Spinal cord (tissue), 10 donors: ENCODE data around the gene NAV2. TPM values are rescaled to one million over a fixed set of nuclear protein-coding genes. Genes with fewer than 3 reads are reported as not detected.
A peak's percentile ranks its signal among the peaks of the same experiment; 100 is the strongest.

Experiments
- DNase-seq, 6 donors: peaks; one replicate each; pipeline versions ENCODE4 v3.0.0 to v3.0.0-alpha.2; 2013 to 2015; ENCODE audit warnings: low spot score in 6 of 6, low read depth in 4 of 6
- H3K27ac ChIP-seq: one replicate; pipeline ENCODE4 v1.5.1; 2013; ENCODE audit warnings: low read depth, low read length, control low read depth
- H3K27me3 ChIP-seq: one replicate; pipeline ENCODE4 v1.6.1; 2013; ENCODE audit warnings: low read length; ENCODE audit not compliant: control insufficient read depth, insufficient read depth
- H3K36me3 ChIP-seq: one replicate; pipeline ENCODE4 v1.6.1; 2013; ENCODE audit warnings: low read length; ENCODE audit not compliant: control insufficient read depth, insufficient read depth
- H3K4me1 ChIP-seq: one replicate; pipeline ENCODE4 v1.6.1; 2013; ENCODE audit warnings: low read length; ENCODE audit not compliant: control insufficient read depth, insufficient read depth
- H3K4me3 ChIP-seq: one replicate; pipeline ENCODE4 v1.5.1; 2013; ENCODE audit warnings: low read depth, low read length, control low read depth
- H3K9me3 ChIP-seq: one replicate; pipeline ENCODE4 v1.6.1; 2013; ENCODE audit warnings: low read length; ENCODE audit not compliant: control insufficient read depth, insufficient read depth
- WGBS: methylation state at CpG from one replicate; pipeline ENCODE4 v1.1.5; 2013; ENCODE audit warnings: missing lambda C conversion rate; ENCODE audit not compliant: insufficient coverage; 5-methylcytosine and 5-hydroxymethylcytosine counted together
- polyA plus RNA-seq, 2 donors: library from polyadenylated mRNA; unstranded; fragments of 120-200 nt; gene quantifications; one replicate each; pipeline ENCODE4 v1.2.1, GENCODE V29; 2013; ENCODE audit not compliant: insufficient read length in 2 of 2
- total RNA-seq, 2 donors: library from RNA; depleted of rRNA in 1 of 2; stranded (reverse); fragments of 120-200 nt in 1 of 2; fragments of >200 nt in 1 of 2; gene quantifications; one replicate each; pipeline versions ENCODE4 v1.2.3 to v1.2.4, GENCODE V29; 2013 to 2014
- donor health status: healthy.

NAV2 gene
- total and polyA plus RNA-seq, 4 donors = 23.4 to 50.1 (median 30.4) TPM

- no peak for DNase-seq
- WGBS = 73% methylated on average over 4 of the region's 4 CpGs
- H3K9me3 ChIP-seq = no peaks in the 10 kb centered on the region
- no peak overlapping the region for H3K27ac ChIP-seq
- H3K36me3 ChIP-seq = no peaks in the 10 kb centered on the region
- H3K4me1 ChIP-seq = peaks cover 29% of the 10 kb centered on the region
- H3K4me3 ChIP-seq = no peak overlapping the region
- no peaks in the 10 kb centered on the region for H3K27me3 ChIP-seq
Measured at GRCh38 chr11:19737575-19737974, 24.9 kb downstream of the NAV2 start.

GRCh38 chr11:19738124-19738523 lies 25.5 kb downstream of the NAV2 start:
- no peak for DNase-seq
- Histone ChIP-seq H3K27me3 (no peaks in the 10 kb centered on the region), H3K4me1 (peaks cover 27% of the 10 kb centered on the region), H3K4me3 (no peak overlapping the region), H3K9me3 (no peaks in the 10 kb centered on the region), H3K27ac (no peak overlapping the region), H3K36me3 (no peaks in the 10 kb centered on the region)
- WGBS = 42% methylated on average over 3 of the region's 3 CpGs

- no peaks in the 10 kb centered on the region for H3K9me3 ChIP-seq
- peaks cover 27% of the 10 kb centered on the region for H3K4me1 ChIP-seq
- no peaks in the 10 kb centered on the region for H3K36me3 ChIP-seq
- peak in 2 of 6 donors; percentile 47 to 51 for DNase-seq
- no peaks in the 10 kb centered on the region for H3K27me3 ChIP-seq
- 26% methylated on average over 3 of the region's 4 CpGs for WGBS
- H3K4me3 ChIP-seq = no peak overlapping the region
- H3K27ac ChIP-seq = no peak overlapping the region
Measured at GRCh38 chr11:19739872-19740271, 27.2 kb downstream of the NAV2 start.

- no peak for DNase-seq
- WGBS = no CpG with 5 or more reads among the region's 1 CpG
- Histone ChIP-seq H3K4me1 (peaks cover 22% of the 10 kb centered on the region), H3K27ac (no peak overlapping the region), H3K4me3 (no peak overlapping the region), H3K9me3 (no peaks in the 10 kb centered on the region), H3K36me3 (no peaks in the 10 kb centered on the region), H3K27me3 (no peaks in the 10 kb centered on the region)
Measured at GRCh38 chr11:19740586-19740985, 27.9 kb downstream of the NAV2 start.

GRCh38 chr11:19742588-19743292 lies 30.1 kb downstream of the NAV2 start:
- H3K4me3 ChIP-seq = no peak overlapping the region
- no peak overlapping the region for H3K27ac ChIP-seq
- WGBS = 0% methylated on average over 1 of the region's 2 CpGs
- H3K27me3 ChIP-seq = no peaks in the 10 kb centered on the region
- DNase-seq = peak; percentile 47 to 93 (median 63)
- H3K36me3 ChIP-seq = no peaks in the 10 kb centered on the region
- peaks cover 16% of the 10 kb centered on the region for H3K4me1 ChIP-seq
- no peaks in the 10 kb centered on the region for H3K9me3 ChIP-seq

GRCh38 chr11:19743622-19744021 lies 31.0 kb downstream of the NAV2 start:
- Histone ChIP-seq H3K36me3 (no peaks in the 10 kb centered on the region), H3K27ac (no peak overlapping the region), H3K9me3 (no peaks in the 10 kb centered on the region), H3K27me3 (no peaks in the 10 kb centered on the region), H3K4me3 (no peak overlapping the region), H3K4me1 (peaks cover 15% of the 10 kb centered on the region)
- 90% methylated on average over 3 of the region's 4 CpGs for WGBS
- no peak for DNase-seq

- Histone ChIP-seq H3K4me3 (no peak overlapping the region), H3K27me3 (no peaks in the 10 kb centered on the region), H3K36me3 (no peaks in the 10 kb centered on the region), H3K9me3 (no peaks in the 10 kb centered on the region), H3K4me1 (peaks cover 15% of the 10 kb centered on the region), H3K27ac (no peak overlapping the region)
- no peak for DNase-seq
Measured at GRCh38 chr11:19744130-19744529, 31.5 kb downstream of the NAV2 start.

GRCh38 chr11:19746086-19746485 lies 33.4 kb downstream of the NAV2 start:
- Histone ChIP-seq H3K9me3 (no peaks in the 10 kb centered on the region), H3K36me3 (no peaks in the 10 kb centered on the region), H3K4me1 (peaks cover 8% of the 10 kb centered on the region), H3K4me3 (no peak overlapping the region), H3K27ac (no peak overlapping the region), H3K27me3 (no peaks in the 10 kb centered on the region)
- 93% methylated on average over 1 of the region's 3 CpGs for WGBS
- DNase-seq = peak in 1 of 6 donors; percentile 65

GRCh38 chr11:19747634-19748033 lies 35.0 kb downstream of the NAV2 start:
- H3K36me3 ChIP-seq = no peaks in the 10 kb centered on the region
- H3K9me3 ChIP-seq = no peaks in the 10 kb centered on the region
- H3K4me3 ChIP-seq = no peak overlapping the region
- no peaks in the 10 kb centered on the region for H3K27me3 ChIP-seq
- DNase-seq = no peak
- H3K27ac ChIP-seq = no peak overlapping the region
- 60% methylated on average over 2 of the region's 2 CpGs for WGBS
- peaks cover 8% of the 10 kb centered on the region for H3K4me1 ChIP-seq

GRCh38 chr11:19751055-19751454 lies 38.4 kb downstream of the NAV2 start:
- Histone ChIP-seq H3K36me3 (no peaks in the 10 kb centered on the region), H3K4me1 (peaks cover 5% of the 10 kb centered on the region), H3K9me3 (no peaks in the 10 kb centered on the region), H3K27me3 (no peaks in the 10 kb centered on the region), H3K27ac (no peak overlapping the region), H3K4me3 (no peak overlapping the region)
- 100% methylated on average over 3 of the region's 4 CpGs for WGBS
- no peak for DNase-seq
